GDM1 (cell line): Measurements from ENCODE around the gene GPR65.

Source experiments
- DNase-seq: peaks from one replicate; lab custom pipeline; 2025; lab: John Stamatoyannopoulos, UW

The GPR65 gene, protein sequence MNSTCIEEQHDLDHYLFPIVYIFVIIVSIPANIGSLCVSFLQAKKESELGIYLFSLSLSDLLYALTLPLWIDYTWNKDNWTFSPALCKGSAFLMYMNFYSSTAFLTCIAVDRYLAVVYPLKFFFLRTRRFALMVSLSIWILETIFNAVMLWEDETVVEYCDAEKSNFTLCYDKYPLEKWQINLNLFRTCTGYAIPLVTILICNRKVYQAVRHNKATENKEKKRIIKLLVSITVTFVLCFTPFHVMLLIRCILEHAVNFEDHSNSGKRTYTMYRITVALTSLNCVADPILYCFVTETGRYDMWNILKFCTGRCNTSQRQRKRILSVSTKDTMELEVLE

DNA sequence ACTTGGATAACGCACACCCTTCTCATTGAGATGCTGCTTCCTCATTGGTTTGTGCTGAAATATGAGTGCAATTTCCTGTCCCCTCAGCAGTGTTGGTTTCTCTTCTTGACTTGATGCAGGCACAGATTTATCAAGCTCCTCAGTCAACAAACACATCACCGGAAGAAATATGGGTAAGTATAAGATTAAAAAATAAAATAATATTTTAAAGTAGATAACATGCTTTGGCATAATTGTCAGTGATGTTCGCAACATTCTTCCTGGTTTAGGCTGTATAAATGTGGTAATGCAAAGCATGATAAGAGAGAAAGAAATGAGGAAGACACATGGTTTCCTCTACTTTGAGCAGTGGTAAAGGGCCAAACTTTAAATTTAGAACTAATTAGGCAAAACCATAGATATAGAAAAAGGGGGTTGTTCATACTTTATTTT is at the start of gene GPR65:
TSS of gene GPR65 (plus strand) at position 86 of the 432 bp plus-strand sequence. CDS start 5,713 bp downstream, outside the sequence.
- peak; percentile 42 for DNase-seq

- no peak for DNase-seq
Observed at GRCh38 chr14:87955501-87955900, 49.4 kb upstream of the GPR65 start.

DNA sequence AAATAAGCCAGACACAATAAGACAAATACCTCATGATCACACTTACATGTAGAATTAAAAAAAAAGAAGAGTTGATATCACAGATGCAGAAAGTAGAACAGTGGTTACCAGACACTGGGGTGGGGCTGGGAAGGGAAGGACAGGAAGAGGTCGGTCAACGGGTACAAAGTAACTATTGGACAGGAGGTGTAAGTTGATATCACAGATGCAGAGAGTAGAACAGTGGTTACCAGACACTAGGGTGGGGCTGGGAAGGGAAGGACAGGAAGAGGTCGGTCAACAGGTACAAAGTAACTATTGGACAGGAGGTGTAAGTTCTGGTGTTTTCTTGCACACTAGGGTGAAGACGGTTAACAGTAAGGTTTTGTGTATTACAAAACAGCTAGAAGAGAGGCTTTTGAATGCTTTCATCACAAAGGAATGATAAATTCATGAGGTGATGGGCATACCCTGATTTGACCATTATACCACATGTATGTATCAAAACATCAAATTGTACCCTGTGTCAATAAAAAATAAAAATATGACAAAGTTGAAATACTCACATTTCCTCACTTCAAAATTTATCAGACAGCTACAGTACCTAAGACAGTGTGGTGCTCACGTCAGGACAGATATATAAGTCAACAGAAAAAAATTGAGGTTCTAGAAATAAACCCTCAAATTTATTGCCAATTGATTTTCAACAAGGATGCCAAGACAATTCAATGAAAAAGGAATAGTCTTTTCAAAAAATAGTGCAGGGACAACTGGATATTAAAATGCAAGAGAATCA is 44.7 kb upstream of the GPR65 start:
- DNase-seq, result no peak

DNA sequence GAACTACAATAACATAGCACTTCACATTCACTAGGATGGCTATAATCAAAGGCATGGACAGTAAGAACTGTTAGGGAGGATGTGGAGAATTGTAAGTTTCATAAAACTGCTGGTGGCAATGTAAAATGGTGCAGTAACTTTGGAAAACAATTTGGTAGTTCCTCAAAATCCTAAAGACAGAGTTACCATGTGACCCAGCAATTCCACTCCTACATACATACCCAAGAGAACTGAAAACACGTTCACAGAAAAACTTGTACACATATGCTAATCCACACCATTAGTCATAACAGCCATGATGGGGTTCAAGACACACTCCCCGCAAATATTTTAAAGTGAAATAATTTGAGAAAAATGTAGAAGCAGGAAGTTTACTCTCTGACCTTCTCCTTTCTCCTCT is 43.7 kb upstream of the GPR65 start:
- DNase-seq, result no peak

GRCh38 chr14:87966816-87967215 is 38.1 kb upstream of the GPR65 start:
- no peak for DNase-seq

DNA sequence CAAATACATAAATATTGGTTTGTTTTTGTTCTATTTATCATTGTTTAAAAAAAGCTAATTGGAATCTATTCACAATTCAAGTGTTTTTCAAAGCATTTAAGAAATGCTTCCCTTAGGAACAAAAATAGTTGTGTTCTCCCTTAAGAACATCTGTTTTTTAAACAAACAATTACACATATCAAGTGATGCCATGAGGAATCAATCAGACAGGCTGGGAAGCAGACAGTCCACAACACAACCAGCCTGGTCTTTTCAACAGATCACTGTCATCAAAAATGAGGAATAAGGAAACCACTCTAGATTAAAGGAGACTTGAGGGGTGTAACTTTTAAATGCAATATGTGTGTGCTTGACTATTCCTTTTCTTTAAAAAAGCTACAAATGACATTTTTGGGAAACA is 37.4 kb upstream of the GPR65 start:
- no peak for DNase-seq

- no peak for DNase-seq
Observed at GRCh38 chr14:87971010-87971409, 33.9 kb upstream of the GPR65 start.

GRCh38 chr14:87975636-87976035 is 29.3 kb upstream of the GPR65 start:
- DNase-seq, result no peak

- DNase-seq, result no peak
Observed at GRCh38 chr14:87979689-87980088, 25.2 kb upstream of the GPR65 start.

DNA sequence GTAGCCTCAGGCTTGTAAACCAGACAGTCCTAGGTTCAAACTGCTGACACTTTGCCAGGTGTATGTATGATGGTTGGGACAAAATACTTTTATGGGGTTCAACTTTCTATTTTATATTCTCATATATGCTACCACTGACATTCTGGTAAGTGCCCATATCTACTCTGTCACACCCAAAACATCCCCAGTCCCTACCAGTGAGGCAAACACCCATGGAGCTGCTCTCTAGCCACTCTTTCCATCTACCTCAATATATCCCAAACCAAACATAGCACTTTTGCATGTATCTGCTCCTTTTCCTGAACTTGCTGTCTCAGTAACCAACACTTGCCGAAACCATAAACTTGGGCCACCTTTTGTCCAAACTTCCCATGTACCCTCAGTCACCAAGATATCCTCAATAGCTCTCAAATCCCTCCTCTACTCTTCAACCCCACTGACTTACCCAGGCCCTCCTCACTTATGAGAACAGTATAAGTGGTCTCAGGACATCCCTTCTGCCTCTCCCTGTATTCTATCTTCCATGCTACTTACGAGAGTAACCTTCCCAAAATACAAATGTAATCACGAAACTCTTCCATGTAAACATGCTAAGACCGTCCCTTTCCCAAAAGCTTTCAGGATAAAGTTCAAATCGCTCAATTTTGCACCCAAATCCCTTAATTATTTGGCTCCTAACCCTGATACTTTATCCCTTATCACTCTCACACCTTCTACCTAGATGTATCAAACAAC is 15.5 kb upstream of the GPR65 start:
- DNase-seq, result no peak

- no peak for DNase-seq
Observed at GRCh38 chr14:87989956-87990299, 15.0 kb upstream of the GPR65 start.

DNA sequence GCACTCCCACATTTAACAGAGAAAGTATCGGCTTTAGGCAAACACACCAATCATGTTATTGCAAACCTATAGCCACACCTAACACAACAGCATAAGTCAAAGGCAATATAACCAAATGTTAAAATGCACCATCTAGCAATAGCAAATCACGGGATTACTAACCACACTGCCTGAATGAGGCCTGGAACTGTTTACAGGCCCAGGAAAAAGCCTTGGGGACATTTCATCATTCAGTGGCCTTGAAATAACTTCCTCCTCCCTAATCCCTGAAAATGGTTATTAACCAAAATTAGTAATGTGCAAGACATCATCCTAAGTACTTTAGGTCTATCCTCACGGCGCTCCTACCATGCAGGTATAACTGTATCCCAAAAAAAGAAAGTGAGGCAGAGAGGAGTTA is 14.3 kb upstream of the GPR65 start:
- DNase-seq, result no peak

GRCh38 chr14:87992346-87992717 is 12.6 kb upstream of the GPR65 start:
- DNase-seq, result no peak

DNA sequence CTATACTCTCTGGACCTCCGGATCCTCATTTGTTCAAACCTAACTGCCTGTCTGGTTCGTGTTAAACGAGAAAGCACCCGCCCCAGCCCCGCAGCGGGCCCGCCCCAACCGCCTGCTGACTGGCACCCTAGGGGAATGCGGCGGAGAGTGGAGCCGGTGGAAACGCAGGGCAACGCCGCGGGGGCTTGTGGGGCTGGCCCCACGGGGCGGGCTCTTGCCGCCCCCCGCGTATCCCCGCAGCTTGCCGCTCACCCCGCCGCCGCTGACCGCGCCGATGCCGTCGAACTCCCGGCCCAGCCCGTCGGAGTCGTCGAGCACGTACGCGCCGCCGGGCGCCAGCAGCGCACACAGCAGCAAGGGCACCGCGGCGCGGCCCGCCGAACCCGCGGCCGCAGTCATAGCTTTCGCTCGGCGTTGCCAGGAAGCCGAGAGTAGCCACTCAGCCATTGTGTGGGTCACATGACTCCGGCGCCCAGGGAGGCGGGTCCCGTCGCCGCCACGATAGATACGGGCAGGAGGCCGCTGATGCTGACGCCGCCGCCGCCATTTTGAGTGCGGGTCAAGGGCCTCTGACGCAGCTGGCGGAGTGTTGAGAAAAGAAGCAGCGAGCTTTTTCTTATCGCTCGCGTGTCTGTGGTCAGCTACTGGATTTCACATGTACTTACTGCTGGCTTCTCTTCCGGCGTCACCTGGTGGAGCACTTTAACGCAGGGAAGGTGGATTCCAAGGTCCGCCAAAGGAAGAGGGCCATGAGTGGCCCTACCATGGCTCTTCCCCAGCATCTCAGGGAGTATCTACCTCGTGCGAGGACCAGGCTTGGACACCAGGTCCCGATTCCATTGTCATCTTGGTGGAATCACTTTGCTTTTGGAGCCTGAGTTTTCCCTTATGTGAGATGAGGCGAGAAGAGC is 12.0 kb upstream of the GPR65 start, which contains the start of gene GALC:
TSS of gene GALC (minus strand) at position 465 of the 911 bp plus-strand sequence. CDS start at position 447, 18 bp downstream.
- no peak for DNase-seq

DNA sequence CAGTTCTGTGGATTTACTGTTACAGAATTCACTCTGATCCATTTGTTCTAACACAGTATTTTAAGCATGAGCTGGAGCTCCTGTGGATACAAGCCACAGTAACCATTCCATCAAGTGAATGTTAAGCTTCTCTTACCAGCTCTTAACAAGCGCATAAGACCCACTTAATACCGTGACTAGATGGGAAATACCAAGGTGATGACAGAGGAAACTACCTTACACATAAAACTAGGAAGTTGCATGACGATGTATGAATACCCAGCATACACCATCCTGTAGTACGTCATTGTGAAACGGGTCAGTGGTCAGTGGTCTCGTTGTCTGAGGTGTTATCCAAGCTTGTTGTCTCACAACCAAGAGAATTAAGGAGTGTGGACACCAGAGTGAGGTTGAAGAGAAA is 10.0 kb upstream of the GPR65 start:
- DNase-seq, result no peak

GRCh38 chr14:87995500-87996290 is 9.2 kb upstream of the GPR65 start:
- DNase-seq, result no peak

GRCh38 chr14:87996291-87996592 is 8.7 kb upstream of the GPR65 start:
- DNase-seq, result no peak

GRCh38 chr14:87998482-87998881 is 6.5 kb upstream of the GPR65 start:
- DNase-seq, result no peak

DNA sequence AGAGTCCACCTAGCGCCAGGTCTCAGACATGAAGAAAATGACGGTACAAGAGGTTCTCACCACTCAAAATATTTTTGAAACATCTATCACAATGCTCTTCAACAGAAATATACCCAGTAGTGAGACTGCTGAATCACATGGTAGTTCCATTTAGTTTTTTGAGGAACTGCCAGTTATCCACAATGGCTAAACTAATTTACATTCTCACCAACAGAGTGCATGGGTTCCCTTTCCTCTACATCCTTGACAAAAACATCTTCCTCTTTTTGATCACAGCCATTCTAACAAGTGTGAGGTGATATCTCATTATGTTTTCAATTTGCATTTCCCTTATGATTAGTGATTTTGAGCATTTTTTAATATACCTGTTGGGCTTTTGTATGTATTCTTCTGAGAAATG is 5.7 kb upstream of the GPR65 start:
- DNase-seq, result peak; percentile 61

- DNase-seq, result peak; percentile 59
Observed at GRCh38 chr14:88002421-88003075, 2.4 kb upstream of the GPR65 start.

- DNase-seq, result no peak
Observed at GRCh38 chr14:88003425-88003824, 1.5 kb upstream of the GPR65 start.
